ENCODE measurements around the gene SPATA31E1. TPM values are rescaled to one million over a fixed set of nuclear protein-coding genes. Genes with fewer than 3 reads are reported as not detected.

SPATA31E1 gene
- total RNA-seq, 5 donors from 2014 or later (not counting 1 experiment from before 2014, with no cell fraction given), result not detected

GRCh38 chr9:87880116-87880515 is 2.6 kb upstream of the SPATA31E1 start:
- peaks cover 8 to 10% of the 10 kb centered on the region in 2 donors for H3K27me3 Mint-ChIP-seq
- H3K9me3 Mint-ChIP-seq, result no peaks in the 10 kb centered on the region
- DNase-seq, result no peak
- H3K4me1 Mint-ChIP-seq, result no peaks in the 10 kb centered on the region
- Histone ChIP-seq H3K9me3 (no peaks in the 10 kb centered on the region), H3K36me3 (ENCODE audit: control insufficient read depth in 2 of 2, extremely low read depth in 1 of 2, insufficient read depth in 1 of 2, low read length in 1 of 2) (no peaks in the 10 kb centered on the region), H3K4me1 (ENCODE audit: control insufficient read depth in 1 of 2, extremely low read depth in 1 of 2, insufficient read depth in 2 of 2, low read length in 2 of 2) (peaks cover 0 to 10% of the 10 kb centered on the region in 2 experiments), H3K27ac (ENCODE audit: low read length) (no peak overlapping the region), H3K27me3 (replicated peaks in 1 of 2; ENCODE audit: control insufficient read depth in 2 of 2, extremely low read depth in 1 of 2, insufficient read depth in 2 of 2, low read length in 1 of 2) (peaks cover 0 to 22% of the 10 kb centered on the region in 2 experiments), H3K4me3 (ENCODE audit: control insufficient read depth in 1 of 2, extremely low read depth in 1 of 2, low read length in 1 of 2) (no peak overlapping the region)
- no peak overlapping the region for H3K4me3 Mint-ChIP-seq
- no peak for ATAC-seq (replicated peaks in 1 of 4)
- POLR2A ChIA-PET, result no interaction called here
- CTCF ChIA-PET, result no interaction called here
- H3K27ac Mint-ChIP-seq, result no peak overlapping the region
- 84% methylated on average over 5 of the region's 8 CpGs for WGBS (ENCODE audit: insufficient coverage)
- H3K36me3 Mint-ChIP-seq, result no peaks in the 10 kb centered on the region

GRCh38 chr9:87880683-87881082 is 2.0 kb upstream of the SPATA31E1 start:
- Mint-ChIP-seq H3K36me3 (no peaks in the 10 kb centered on the region), H3K4me1 (no peaks in the 10 kb centered on the region), H3K27me3 (peaks cover 8 to 13% of the 10 kb centered on the region in 2 donors), H3K27ac (no peak overlapping the region), H3K4me3 (no peak overlapping the region), H3K9me3 (no peaks in the 10 kb centered on the region)
- Histone ChIP-seq H3K4me3 (ENCODE audit: control insufficient read depth in 1 of 2, extremely low read depth in 1 of 2, low read length in 1 of 2) (no peak overlapping the region), H3K27me3 (replicated peaks in 1 of 2; ENCODE audit: control insufficient read depth in 2 of 2, extremely low read depth in 1 of 2, insufficient read depth in 2 of 2, low read length in 1 of 2) (peaks cover 0 to 24% of the 10 kb centered on the region in 2 experiments), H3K27ac (ENCODE audit: low read length) (no peak overlapping the region), H3K9me3 (no peaks in the 10 kb centered on the region), H3K36me3 (ENCODE audit: control insufficient read depth in 2 of 2, extremely low read depth in 1 of 2, insufficient read depth in 1 of 2, low read length in 1 of 2) (no peaks in the 10 kb centered on the region), H3K4me1 (ENCODE audit: control insufficient read depth in 1 of 2, extremely low read depth in 1 of 2, insufficient read depth in 2 of 2, low read length in 2 of 2) (peaks cover 0 to 10% of the 10 kb centered on the region in 2 experiments)
- no peak for ATAC-seq (replicated peaks in 1 of 4)
- ChIA-PET CTCF (no interaction called here), POLR2A (no interaction called here)
- DNase-seq, result no peak
- WGBS (ENCODE audit: insufficient coverage), result 55% methylated on average over 2 of the region's 6 CpGs

GRCh38 chr9:87883274-87883673 is 597 bp downstream of the SPATA31E1 start:
- Mint-ChIP-seq H3K27ac (no peak overlapping the region), H3K27me3 (peaks cover 4 to 10% of the 10 kb centered on the region in 2 donors), H3K4me1 (no peaks in the 10 kb centered on the region), H3K36me3 (no peaks in the 10 kb centered on the region), H3K9me3 (no peaks in the 10 kb centered on the region), H3K4me3 (no peak overlapping the region)
- Histone ChIP-seq H3K4me3 (ENCODE audit: control insufficient read depth in 1 of 2, extremely low read depth in 1 of 2, low read length in 1 of 2) (no peak overlapping the region), H3K9me3 (no peaks in the 10 kb centered on the region), H3K27me3 (replicated peaks in 1 of 2; ENCODE audit: control insufficient read depth in 2 of 2, extremely low read depth in 1 of 2, insufficient read depth in 2 of 2, low read length in 1 of 2) (peaks cover 0 to 29% of the 10 kb centered on the region in 2 experiments), H3K27ac (ENCODE audit: low read length) (no peak overlapping the region), H3K36me3 (ENCODE audit: control insufficient read depth in 2 of 2, extremely low read depth in 1 of 2, insufficient read depth in 1 of 2, low read length in 1 of 2) (no peaks in the 10 kb centered on the region), H3K4me1 (ENCODE audit: control insufficient read depth in 1 of 2, extremely low read depth in 1 of 2, insufficient read depth in 2 of 2, low read length in 2 of 2) (peaks cover 0 to 10% of the 10 kb centered on the region in 2 experiments)
- DNase-seq (no peak), ATAC-seq (replicated peaks in 1 of 4) (no peak)
- WGBS (ENCODE audit: insufficient coverage), result 87% methylated on average over 4 of the region's 6 CpGs
- POLR2A ChIA-PET, result no interaction called here
- CTCF ChIA-PET, result no interaction called here

- H3K4me3 Mint-ChIP-seq, result no peak overlapping the region
- H3K36me3 ChIP-seq (ENCODE audit: control insufficient read depth in 2 of 2, extremely low read depth in 1 of 2, insufficient read depth in 1 of 2, low read length in 1 of 2), result no peaks in the 10 kb centered on the region
- H3K4me3 ChIP-seq (ENCODE audit: control insufficient read depth in 1 of 2, extremely low read depth in 1 of 2, low read length in 1 of 2), result no peak overlapping the region
- H3K27me3 ChIP-seq (replicated peaks in 1 of 2; ENCODE audit: control insufficient read depth in 2 of 2, extremely low read depth in 1 of 2, insufficient read depth in 2 of 2, low read length in 1 of 2), result peaks cover 0 to 29% of the 10 kb centered on the region in 2 experiments
- ChIA-PET CTCF (no interaction called here), POLR2A (no interaction called here)
- peaks cover 0 to 10% of the 10 kb centered on the region in 2 donors for H3K27me3 Mint-ChIP-seq
- H3K9me3 Mint-ChIP-seq, result no peaks in the 10 kb centered on the region
- peaks cover 0 to 10% of the 10 kb centered on the region in 2 experiments for H3K4me1 ChIP-seq (ENCODE audit: control insufficient read depth in 1 of 2, extremely low read depth in 1 of 2, insufficient read depth in 2 of 2, low read length in 2 of 2)
- no peak overlapping the region for H3K27ac Mint-ChIP-seq
- H3K4me1 Mint-ChIP-seq, result no peaks in the 10 kb centered on the region
- 80% methylated on average over 4 of the region's 8 CpGs for WGBS (ENCODE audit: insufficient coverage)
- ATAC-seq (replicated peaks in 1 of 4) (no peak), DNase-seq (no peak)
- H3K27ac ChIP-seq (ENCODE audit: low read length), result no peak overlapping the region
- no peaks in the 10 kb centered on the region for H3K9me3 ChIP-seq
- H3K36me3 Mint-ChIP-seq, result no peaks in the 10 kb centered on the region
Observed at GRCh38 chr9:87883990-87884389, 1.3 kb downstream of the SPATA31E1 start.

DNA sequence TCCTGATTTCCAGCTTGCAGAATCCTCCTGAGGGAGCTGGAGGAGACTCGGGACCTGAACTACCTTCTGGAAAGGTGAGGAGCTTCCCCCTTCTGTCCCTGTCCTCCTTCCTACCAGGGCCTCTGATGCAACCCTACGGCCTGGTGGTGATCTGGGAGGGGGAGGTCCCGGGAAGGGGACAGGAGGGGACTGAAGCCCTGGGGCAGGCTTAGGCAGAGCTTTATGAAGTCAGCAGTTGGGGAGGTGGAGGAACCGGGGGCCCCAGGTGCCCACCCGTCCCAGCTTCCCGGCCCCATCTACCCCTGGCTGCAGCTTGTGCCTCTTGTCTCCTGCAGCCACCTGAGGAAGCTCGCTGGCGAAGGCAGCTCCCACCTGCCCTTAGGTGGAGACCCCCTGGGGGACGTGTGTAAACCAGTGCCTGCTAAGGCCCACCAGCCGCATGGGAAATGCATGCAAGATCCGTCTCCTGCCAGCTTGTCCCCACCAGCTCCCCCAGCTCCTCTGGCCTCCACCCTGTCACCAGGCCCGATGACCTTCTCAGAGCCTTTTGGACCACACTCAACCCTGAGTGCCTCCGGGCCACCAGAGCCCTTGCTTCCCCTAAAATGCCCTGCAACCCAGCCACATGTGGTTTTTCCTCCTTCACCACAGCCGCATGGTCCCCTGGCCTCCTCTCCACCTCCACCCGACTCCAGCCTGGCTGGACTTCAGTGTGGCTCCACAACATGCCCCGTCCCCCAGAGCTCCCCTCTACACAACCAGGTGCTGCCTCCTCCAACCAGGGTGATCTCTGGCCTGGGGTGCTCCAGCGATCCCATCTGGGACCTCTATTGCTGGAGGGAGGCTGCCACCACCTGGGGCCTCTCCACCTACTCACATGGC is 2.1 kb downstream of the SPATA31E1 start:
- H3K9me3 Mint-ChIP-seq, result no peaks in the 10 kb centered on the region
- ATAC-seq (replicated peaks in 1 of 4) (no peak), DNase-seq (no peak)
- WGBS (ENCODE audit: insufficient coverage), result 74% methylated on average over 14 of the region's 17 CpGs
- peaks cover 0 to 10% of the 10 kb centered on the region in 2 experiments for H3K4me1 ChIP-seq (ENCODE audit: control insufficient read depth in 1 of 2, extremely low read depth in 1 of 2, insufficient read depth in 2 of 2, low read length in 2 of 2)
- ChIA-PET CTCF (no interaction called here), POLR2A (no interaction called here)
- no peaks in the 10 kb centered on the region for H3K36me3 ChIP-seq (ENCODE audit: control insufficient read depth in 2 of 2, extremely low read depth in 1 of 2, insufficient read depth in 1 of 2, low read length in 1 of 2)
- H3K4me3 Mint-ChIP-seq, result no peak overlapping the region
- H3K4me3 ChIP-seq (ENCODE audit: control insufficient read depth in 1 of 2, extremely low read depth in 1 of 2, low read length in 1 of 2), result no peak overlapping the region
- no peaks in the 10 kb centered on the region for H3K9me3 ChIP-seq
- no peaks in the 10 kb centered on the region for H3K4me1 Mint-ChIP-seq
- peaks cover 0 to 9% of the 10 kb centered on the region in 2 donors for H3K27me3 Mint-ChIP-seq
- H3K27me3 ChIP-seq (replicated peaks in 1 of 2; ENCODE audit: control insufficient read depth in 2 of 2, extremely low read depth in 1 of 2, insufficient read depth in 2 of 2, low read length in 1 of 2), result peaks cover 0 to 33% of the 10 kb centered on the region in 2 experiments
- no peak overlapping the region for H3K27ac ChIP-seq (ENCODE audit: low read length)
- H3K27ac Mint-ChIP-seq, result no peak overlapping the region
- H3K36me3 Mint-ChIP-seq, result no peaks in the 10 kb centered on the region

- no peaks in the 10 kb centered on the region for H3K36me3 Mint-ChIP-seq
- DNase-seq (no peak), ATAC-seq (replicated peaks in 1 of 4) (no peak)
- H3K9me3 Mint-ChIP-seq, result no peaks in the 10 kb centered on the region
- no peaks in the 10 kb centered on the region for H3K9me3 ChIP-seq
- H3K4me3 Mint-ChIP-seq, result no peak overlapping the region
- no peaks in the 10 kb centered on the region for H3K36me3 ChIP-seq (ENCODE audit: control insufficient read depth in 2 of 2, extremely low read depth in 1 of 2, insufficient read depth in 1 of 2, low read length in 1 of 2)
- H3K27ac Mint-ChIP-seq, result no peak overlapping the region
- peaks cover 0 to 4% of the 10 kb centered on the region in 2 experiments for H3K4me1 ChIP-seq (ENCODE audit: control insufficient read depth in 1 of 2, extremely low read depth in 1 of 2, insufficient read depth in 2 of 2, low read length in 2 of 2)
- ChIA-PET CTCF (no interaction called here), POLR2A (no interaction called here)
- peaks cover 0 to 28% of the 10 kb centered on the region in 2 experiments for H3K27me3 ChIP-seq (replicated peaks in 1 of 2; ENCODE audit: control insufficient read depth in 2 of 2, extremely low read depth in 1 of 2, insufficient read depth in 2 of 2, low read length in 1 of 2)
- no peak overlapping the region for H3K4me3 ChIP-seq (ENCODE audit: control insufficient read depth in 1 of 2, extremely low read depth in 1 of 2, low read length in 1 of 2)
- WGBS (ENCODE audit: insufficient coverage), result 52% methylated on average over 6 of the region's 13 CpGs
- no peak overlapping the region for H3K27ac ChIP-seq (ENCODE audit: low read length)
- H3K27me3 Mint-ChIP-seq, result peaks cover 0 to 9% of the 10 kb centered on the region in 2 donors
- H3K4me1 Mint-ChIP-seq, result no peaks in the 10 kb centered on the region
Observed at GRCh38 chr9:87885484-87886189, 3.0 kb downstream of the SPATA31E1 start.
